Measurements from ENCODE around the gene SEMA3A. TPM values are rescaled to one million over a fixed set of nuclear protein-coding genes. Genes with fewer than 3 reads are reported as not detected.
"Not testable (repeated sequence)": the region's sequence is repeated elsewhere in the genome, so short reads cannot be mapped to it uniquely, and the experiment has no call there.

SEMA3A gene
- total RNA-seq, 3 donors from 2014 or later = 2.9 to 23.2 (median 5.2) TPM

DNA sequence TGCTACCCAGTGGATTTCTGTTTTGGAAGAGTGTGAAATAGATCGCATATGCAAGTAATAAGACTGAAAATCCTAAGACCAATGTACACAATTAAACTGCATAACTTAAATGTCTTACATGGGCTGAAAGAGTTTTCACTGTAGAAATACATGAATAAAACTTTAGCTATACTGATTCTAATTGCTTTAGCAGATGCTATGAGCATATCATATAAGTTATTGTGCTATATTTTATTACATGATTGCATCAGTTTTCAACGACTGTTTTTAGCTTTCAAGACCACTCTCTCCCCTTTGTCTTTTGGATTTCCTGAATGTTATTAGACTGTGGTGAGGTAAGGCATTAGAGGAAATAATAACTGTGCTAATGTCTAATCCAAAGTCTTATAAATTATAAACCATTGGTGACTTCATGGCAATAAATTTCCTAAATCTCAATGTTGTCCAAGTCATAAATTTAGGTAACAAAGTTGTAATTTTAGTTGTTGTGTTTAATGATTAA is 124.5 kb downstream of the SEMA3A start:
- no peak for TF ChIP-seq POLR2A (IDR thresholded peaks at IDR 0.05)
- no peak for TF ChIP-seq POLR2AphosphoS5 (IDR thresholded peaks at IDR 0.05)
- TF ChIP-seq, protein P1, sequence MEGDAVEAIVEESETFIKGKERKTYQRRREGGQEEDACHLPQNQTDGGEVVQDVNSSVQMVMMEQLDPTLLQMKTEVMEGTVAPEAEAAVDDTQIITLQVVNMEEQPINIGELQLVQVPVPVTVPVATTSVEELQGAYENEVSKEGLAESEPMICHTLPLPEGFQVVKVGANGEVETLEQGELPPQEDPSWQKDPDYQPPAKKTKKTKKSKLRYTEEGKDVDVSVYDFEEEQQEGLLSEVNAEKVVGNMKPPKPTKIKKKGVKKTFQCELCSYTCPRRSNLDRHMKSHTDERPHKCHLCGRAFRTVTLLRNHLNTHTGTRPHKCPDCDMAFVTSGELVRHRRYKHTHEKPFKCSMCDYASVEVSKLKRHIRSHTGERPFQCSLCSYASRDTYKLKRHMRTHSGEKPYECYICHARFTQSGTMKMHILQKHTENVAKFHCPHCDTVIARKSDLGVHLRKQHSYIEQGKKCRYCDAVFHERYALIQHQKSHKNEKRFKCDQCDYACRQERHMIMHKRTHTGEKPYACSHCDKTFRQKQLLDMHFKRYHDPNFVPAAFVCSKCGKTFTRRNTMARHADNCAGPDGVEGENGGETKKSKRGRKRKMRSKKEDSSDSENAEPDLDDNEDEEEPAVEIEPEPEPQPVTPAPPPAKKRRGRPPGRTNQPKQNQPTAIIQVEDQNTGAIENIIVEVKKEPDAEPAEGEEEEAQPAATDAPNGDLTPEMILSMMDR (IDR thresholded peaks at IDR 0.05) = no peak
- H3K27ac ChIP-seq = no peak overlapping the region
- H3K4me1 ChIP-seq = no peaks in the 10 kb centered on the region
- intact Hi-C loops (cut with DNase I; ENCODE audit: low total_unique reads) = no loop called here
- no peaks in the 10 kb centered on the region for H3K27me3 ChIP-seq
- H3K4me3 ChIP-seq = no peak overlapping the region
- no peaks in the 10 kb centered on the region for H3K36me3 ChIP-seq
- no peaks in the 10 kb centered on the region for H3K9me3 ChIP-seq
- DNase-seq (ENCODE audit: low spot score in 2 of 2) = no peak

DNA sequence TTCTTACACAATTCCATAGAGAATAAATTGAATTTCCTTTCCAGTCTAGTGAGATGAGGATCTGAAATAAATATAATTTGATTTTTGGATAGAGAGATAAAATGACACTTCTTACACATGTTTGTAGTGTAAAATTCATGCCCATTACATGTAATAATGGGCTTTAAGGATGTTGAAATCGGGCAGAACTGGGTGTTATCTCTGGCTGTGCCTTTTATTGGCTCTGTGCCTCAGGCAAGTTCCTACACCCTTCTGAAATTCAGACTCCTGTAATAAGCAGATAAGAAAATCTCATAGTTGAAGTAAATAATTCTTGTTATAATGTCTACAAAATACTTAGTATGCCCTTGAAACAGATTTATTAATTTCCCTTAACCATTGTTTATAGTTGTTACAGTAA is 125.6 kb downstream of the SEMA3A start:
- Histone ChIP-seq H3K27me3 (no peaks in the 10 kb centered on the region), H3K36me3 (no peaks in the 10 kb centered on the region), H3K4me3 (no peak overlapping the region), H3K9me3 (no peaks in the 10 kb centered on the region), H3K4me1 (no peaks in the 10 kb centered on the region), H3K27ac (no peak overlapping the region)
- intact Hi-C loops (cut with DNase I; ENCODE audit: low total_unique reads) = no loop called here
- no peak for DNase-seq (ENCODE audit: low spot score in 2 of 2)
- TF ChIP-seq POLR2AphosphoS5 (IDR thresholded peaks at IDR 0.05) (no peak), POLR2A (IDR thresholded peaks at IDR 0.05) (no peak)
- TF ChIP-seq, protein P1 (IDR thresholded peaks at IDR 0.05) = no peak

DNA sequence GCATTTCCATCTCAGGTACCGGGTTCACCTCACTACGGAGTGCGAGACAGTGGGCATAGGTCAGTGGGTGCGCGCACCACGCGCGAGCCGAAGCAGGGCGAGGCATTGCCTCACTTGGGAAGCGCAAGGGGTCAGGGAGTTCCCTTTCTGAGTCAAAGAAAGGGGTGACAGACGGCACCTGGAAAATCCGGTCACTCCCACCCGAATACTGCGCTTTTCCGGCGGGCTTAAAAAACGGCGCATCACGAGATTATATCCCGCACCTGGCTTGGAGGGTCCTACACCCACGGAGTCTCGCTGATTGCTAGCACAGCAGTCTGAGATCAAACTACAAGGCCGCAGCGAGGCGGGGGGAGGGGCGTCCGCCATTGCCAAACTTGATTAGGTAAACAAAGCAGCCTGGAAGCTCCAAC is 132.1 kb downstream of the SEMA3A start:
- H3K27me3 ChIP-seq; H3K4me1 ChIP-seq; H3K27ac ChIP-seq; DNase-seq (ENCODE audit: low spot score in 2 of 2); H3K36me3 ChIP-seq; intact Hi-C loops (cut with DNase I; ENCODE audit: low total_unique reads); H3K4me3 ChIP-seq; H3K9me3 ChIP-seq: not testable (repeated sequence)

DNA sequence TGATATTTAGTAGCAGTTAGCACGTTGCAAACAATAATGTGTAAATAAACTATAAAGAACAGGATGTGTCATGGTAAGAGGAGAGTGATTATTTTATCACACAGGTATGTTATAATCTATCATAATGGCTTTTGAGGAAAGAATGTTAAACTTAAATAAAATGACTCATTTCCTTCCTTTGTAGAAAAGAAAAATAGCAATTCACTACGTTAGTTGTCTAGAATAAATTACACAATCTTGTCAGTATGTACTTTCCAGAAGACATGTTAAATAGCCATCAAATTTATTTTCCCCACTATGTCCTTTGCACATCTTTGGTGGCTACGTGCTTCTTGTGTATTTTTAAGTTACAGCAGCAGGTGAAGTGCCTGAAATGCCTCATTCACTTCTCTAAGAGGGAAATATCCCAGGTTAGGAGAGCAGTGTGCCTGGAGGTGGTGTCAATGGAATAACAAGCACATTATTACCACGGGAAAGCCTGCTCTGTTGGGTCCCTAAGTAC is 133.8 kb downstream of the SEMA3A start:
- no peak for DNase-seq (ENCODE audit: low spot score in 2 of 2)
- intact Hi-C loops (cut with DNase I; ENCODE audit: low total_unique reads) = no loop called here
- Histone ChIP-seq H3K27me3 (no peaks in the 10 kb centered on the region), H3K27ac (no peak overlapping the region), H3K9me3 (peaks cover 0 to 3% of the 10 kb centered on the region in 2 donors), H3K36me3 (no peaks in the 10 kb centered on the region), H3K4me1 (no peaks in the 10 kb centered on the region), H3K4me3 (no peak overlapping the region)
- TF ChIP-seq, protein P1 (IDR thresholded peaks at IDR 0.05) = no peak
- TF ChIP-seq POLR2AphosphoS5 (IDR thresholded peaks at IDR 0.05) = no peak
- no peak for TF ChIP-seq POLR2A (IDR thresholded peaks at IDR 0.05)

DNA sequence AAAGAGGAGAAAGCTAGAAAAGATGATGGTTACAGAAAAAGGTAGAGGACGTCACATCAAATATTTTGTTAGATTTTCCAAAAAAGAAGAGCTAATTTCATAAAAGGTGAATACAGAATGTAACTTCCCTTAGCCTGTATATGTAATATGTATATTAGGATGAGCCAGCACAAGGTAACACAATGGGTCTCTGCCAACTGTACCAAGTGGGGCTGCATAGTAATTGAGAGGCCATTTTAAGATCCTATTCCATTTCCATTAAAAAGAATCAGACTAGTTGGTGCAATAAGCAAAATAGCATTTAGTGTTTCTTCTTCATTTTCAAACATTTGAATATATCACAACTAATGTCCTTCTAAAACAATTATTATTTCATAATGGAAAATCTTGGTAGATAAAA is 134.6 kb downstream of the SEMA3A start:
- intact Hi-C loops (cut with DNase I; ENCODE audit: low total_unique reads) = no loop called here

More for the DNA sequence above, 134.6 kb downstream of the SEMA3A start:
- H3K27ac ChIP-seq = no peak overlapping the region
- peaks cover 0 to 3% of the 10 kb centered on the region in 2 donors for H3K9me3 ChIP-seq
- H3K36me3 ChIP-seq = no peaks in the 10 kb centered on the region
- H3K4me3 ChIP-seq = no peak overlapping the region
- DNase-seq (ENCODE audit: low spot score in 2 of 2) = no peak
- H3K27me3 ChIP-seq = no peaks in the 10 kb centered on the region
- TF ChIP-seq, protein P1 (IDR thresholded peaks at IDR 0.05) = no peak
- no peaks in the 10 kb centered on the region for H3K4me1 ChIP-seq

Data from breast epithelium (tissue), 4 donors.